Peyer's patch (tissue), 4 donors: ENCODE data around the gene NYAP1. TPM values are rescaled to one million over a fixed set of nuclear protein-coding genes. Genes with fewer than 3 reads are reported as not detected.
A peak's percentile ranks its signal among the peaks of the same experiment; 100 is the strongest.

Experiments
- DNase-seq, 3 donors: peaks; one replicate each; pipeline ENCODE4 v3.0.0-alpha.2; 2017 to 2019
- H3K27ac ChIP-seq, 4 donors: fragments of 200-600 bp; sonication (generic); one replicate each; pipeline ENCODE4 v1.5.1; 2016 to 2019
- H3K27me3 ChIP-seq, 2 donors: fragments of 200-600 bp; sonication (generic); one replicate each; pipeline ENCODE4 v1.5.1; 2019
- H3K36me3 ChIP-seq, 3 donors: fragments of 200-600 bp; sonication (generic); one replicate each; pipeline ENCODE4 v1.5.1; 2016 to 2019
- H3K4me1 ChIP-seq, 4 donors: fragments of 200-600 bp; sonication (generic); one replicate each; pipeline ENCODE4 v1.5.1; 2016 to 2019
- H3K4me3 ChIP-seq, 4 donors: fragments of 200-600 bp; sonication (generic); 1 replicate in 3 of 4; 2 replicates in 1 of 4; pipeline ENCODE4 v1.5.1; 2016 to 2019; ENCODE audit warnings: mild to moderate bottlenecking in 1 of 4
- H3K9me3 ChIP-seq, 4 donors: fragments of 200-600 bp; sonication (generic); one replicate each; pipeline ENCODE4 v1.5.1; 2016 to 2019; ENCODE audit warnings: mild to moderate bottlenecking in 1 of 4
- CTCF ChIP-seq, 6 experiments: fragments of 450-650 bp in 4 of 6; fragments of 200-600 bp in 2 of 6; sonication (generic) in 1 of 6; IDR thresholded peaks; one replicate each; pipeline ENCODE4 v1.5.1; 2017 to 2019; ENCODE audit warnings: antibody characterized with exemption in 6 of 6, mild to moderate bottlenecking in 3 of 6, moderate library complexity in 1 of 6
- POLR2A ChIP-seq, 2 donors: fragments of 450-650 bp; IDR thresholded peaks; one replicate each; pipeline ENCODE4 v1.5.1; 2017; ENCODE audit warnings: antibody characterized with exemption in 2 of 2, mild to moderate bottlenecking in 2 of 2, moderate library complexity in 2 of 2
- total RNA-seq, 4 donors: library from RNA; depleted of rRNA; stranded (reverse); fragments of >200 nt; gene quantifications; one replicate each; pipeline ENCODE4 v1.1.0, GENCODE V29; 2016

Gene NYAP1
- total RNA-seq, 4 donors from 2014 or later, result 0.38 to 2.5 (median 0.40) TPM; not detected in 1

- TF ChIP-seq POLR2A (IDR thresholded peaks at IDR 0.05) (no peak), CTCF (IDR thresholded peaks at IDR 0.05) (no peak)
- Histone ChIP-seq H3K4me3 (no peak overlapping the region), H3K36me3 (peaks cover 0 to 53% (median 0%) of the 10 kb centered on the region in 3 donors), H3K4me1 (peaks cover 0 to 46% (median 20%) of the 10 kb centered on the region in 4 donors), H3K27ac (peak overlapping the region in 3 of 4 donors; percentile 15 to 43 (median 20)), H3K9me3 (no peaks in the 10 kb centered on the region), H3K27me3 (no peaks in the 10 kb centered on the region)
- no peak for DNase-seq
These were observed 11.4 kb upstream of the NYAP1 start for GRCh38 chr7:100472121-100472851.

GRCh38 chr7:100472854-100473499, 10.8 kb upstream of the NYAP1 start:
- peaks cover 0 to 46% (median 0%) of the 10 kb centered on the region in 3 donors for H3K36me3 ChIP-seq

GRCh38 chr7:100475549-100475948, 8.2 kb upstream of the NYAP1 start:
- no peaks in the 10 kb centered on the region for H3K27me3 ChIP-seq
- peak overlapping the region; percentile 9 to 98 (median 27) for H3K27ac ChIP-seq
- H3K9me3 ChIP-seq, result no peaks in the 10 kb centered on the region
- no peak for TF ChIP-seq POLR2A (IDR thresholded peaks at IDR 0.05)
- peaks cover 0 to 48% (median 23%) of the 10 kb centered on the region in 4 donors for H3K4me1 ChIP-seq
- H3K36me3 ChIP-seq, result peaks cover 0 to 32% (median 0%) of the 10 kb centered on the region in 3 donors
- no peak for DNase-seq
- peak overlapping the region in 2 of 4 donors; percentile 84 to 98 for H3K4me3 ChIP-seq

More at GRCh38 chr7:100472854-100473499, 10.8 kb upstream of the NYAP1 start:
- no peaks in the 10 kb centered on the region for H3K27me3 ChIP-seq
- H3K27ac ChIP-seq, result peak overlapping the region; percentile 15 to 43 (median 20)
- TF ChIP-seq POLR2A (IDR thresholded peaks at IDR 0.05) (no peak), CTCF (IDR thresholded peaks at IDR 0.05) (no peak)
- no peak for DNase-seq
- peaks cover 0 to 49% (median 23%) of the 10 kb centered on the region in 4 donors for H3K4me1 ChIP-seq
- H3K4me3 ChIP-seq, result no peak overlapping the region
- no peaks in the 10 kb centered on the region for H3K9me3 ChIP-seq

GRCh38 chr7:100476101-100476780, 7.5 kb upstream of the NYAP1 start:
- Histone ChIP-seq H3K9me3 (no peaks in the 10 kb centered on the region), H3K36me3 (peaks cover 0 to 25% (median 0%) of the 10 kb centered on the region in 3 donors), H3K27ac (peak overlapping the region; percentile 9 to 98 (median 27)), H3K4me1 (peaks cover 0 to 44% (median 23%) of the 10 kb centered on the region in 4 donors), H3K27me3 (no peaks in the 10 kb centered on the region), H3K4me3 (peak overlapping the region in 3 of 4 donors; percentile 84 to 98 (median 86))
- no peak for DNase-seq
- TF ChIP-seq CTCF (IDR thresholded peaks at IDR 0.05) (no peak), POLR2A (IDR thresholded peaks at IDR 0.05) (no peak)

GRCh38 chr7:100476903-100477870, 6.5 kb upstream of the NYAP1 start:
- DNase-seq, result peak in 2 of 3 donors; percentile 57 to 62
- H3K27me3 ChIP-seq, result no peaks in the 10 kb centered on the region
- no peaks in the 10 kb centered on the region for H3K9me3 ChIP-seq
- peaks cover 0 to 23% (median 0%) of the 10 kb centered on the region in 3 donors for H3K36me3 ChIP-seq
- H3K4me1 ChIP-seq, result peaks cover 0 to 44% (median 23%) of the 10 kb centered on the region in 4 donors
- TF ChIP-seq CTCF (IDR thresholded peaks at IDR 0.05), result peak in 3 of 6 experiments; percentile 11 to 37 (median 12)
- no peak for TF ChIP-seq POLR2A (IDR thresholded peaks at IDR 0.05)
- peak overlapping the region; percentile 56 to 98 (median 87) for H3K27ac ChIP-seq
- H3K4me3 ChIP-seq, result peak overlapping the region; percentile 84 to 98 (median 90)
